HG03066 (cell line): ENCODE results near the gene IL1B.

Experiments used
- ATAC-seq: cut with Tn5 transposase; IDR thresholded peaks from one replicate; pipeline ENCODE4 v1.9.1; 2021; ENCODE audit warnings: low read depth; ENCODE audit not compliant: unreplicated experiment

The IL1B gene

DNA sequence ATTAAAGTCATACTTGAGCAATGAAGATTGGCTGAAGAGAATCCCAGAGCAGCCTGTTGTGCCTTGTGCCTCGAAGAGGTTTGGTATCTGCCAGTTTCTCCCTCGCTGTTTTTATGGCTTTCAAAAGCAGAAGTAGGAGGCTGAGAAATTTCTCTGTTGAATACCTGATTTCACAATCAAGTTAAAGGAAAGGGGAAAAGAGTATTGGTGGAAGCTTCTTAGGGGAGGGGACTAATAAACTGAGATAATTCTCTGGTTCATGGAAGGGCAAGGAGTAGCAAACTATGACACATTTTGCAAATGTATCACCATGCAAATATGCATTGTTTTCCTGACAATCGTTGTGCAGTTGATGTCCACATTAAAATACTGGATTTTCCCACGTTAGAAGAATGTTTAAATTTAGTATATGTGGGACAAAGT lies at the start of gene IL1B:
TSS of gene IL1B (minus strand) at position 85 of the 423 bp plus-strand sequence. CDS start 550 bp downstream, outside the sequence.
- ATAC-seq: no peak

GRCh38 chr2:112886291-112886690 lies 49.7 kb upstream of the IL1B start:
- ATAC-seq: no peak

- ATAC-seq: no peak
Observed at GRCh38 chr2:112885506-112885902, 48.9 kb upstream of the IL1B start.

GRCh38 chr2:112884869-112885505 lies 48.4 kb upstream of the IL1B start:
- no peak for ATAC-seq

- ATAC-seq: no peak
Observed at GRCh38 chr2:112883669-112884068, 47.1 kb upstream of the IL1B start.

GRCh38 chr2:112881217-112881985 lies 44.8 kb upstream of the IL1B start:
- ATAC-seq: no peak

DNA sequence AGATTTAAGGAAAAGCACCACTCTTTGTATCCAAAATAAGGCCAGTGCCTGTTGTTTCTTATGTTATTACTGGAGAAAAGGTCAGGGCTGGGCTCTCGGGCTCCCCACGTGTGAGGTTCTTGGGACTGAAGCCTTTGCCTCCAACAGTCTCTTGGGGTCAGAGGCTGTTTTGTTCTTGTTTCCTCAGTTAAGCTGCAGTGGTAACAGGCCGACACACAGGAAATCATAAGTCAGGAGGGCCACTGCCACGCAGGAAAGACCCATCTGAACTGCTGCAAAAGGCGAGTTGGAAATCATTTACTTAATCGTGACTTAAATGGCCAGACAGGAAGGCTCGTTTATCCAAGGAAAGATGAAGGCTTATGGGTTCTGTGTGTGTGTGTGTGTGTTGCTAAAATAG lies 44.1 kb upstream of the IL1B start:
- ATAC-seq: no peak

DNA sequence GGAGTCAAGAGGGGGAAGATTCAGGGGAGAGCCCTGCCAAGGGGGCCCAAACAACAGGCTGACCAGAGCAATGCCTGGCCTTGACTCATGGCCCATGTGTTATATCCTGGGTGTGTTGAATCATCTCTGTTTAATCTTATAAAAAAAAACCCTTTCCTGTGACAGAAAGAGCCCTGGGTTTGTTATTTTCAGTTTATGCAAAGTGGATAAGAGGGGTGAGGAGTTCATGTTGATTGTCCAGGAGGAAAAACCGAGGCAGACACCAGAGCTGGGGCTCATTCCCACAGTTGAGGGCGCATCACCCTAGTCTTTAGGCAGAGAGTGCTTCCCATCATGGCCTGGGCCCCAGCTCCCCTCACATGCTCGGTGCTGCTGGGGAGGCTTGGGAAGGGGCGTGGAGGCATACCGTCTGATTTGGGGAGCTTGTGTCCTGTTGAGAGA lies 43.5 kb upstream of the IL1B start:
- no peak for ATAC-seq

- no peak for ATAC-seq
Observed at GRCh38 chr2:112879491-112880041, 43.0 kb upstream of the IL1B start.

DNA sequence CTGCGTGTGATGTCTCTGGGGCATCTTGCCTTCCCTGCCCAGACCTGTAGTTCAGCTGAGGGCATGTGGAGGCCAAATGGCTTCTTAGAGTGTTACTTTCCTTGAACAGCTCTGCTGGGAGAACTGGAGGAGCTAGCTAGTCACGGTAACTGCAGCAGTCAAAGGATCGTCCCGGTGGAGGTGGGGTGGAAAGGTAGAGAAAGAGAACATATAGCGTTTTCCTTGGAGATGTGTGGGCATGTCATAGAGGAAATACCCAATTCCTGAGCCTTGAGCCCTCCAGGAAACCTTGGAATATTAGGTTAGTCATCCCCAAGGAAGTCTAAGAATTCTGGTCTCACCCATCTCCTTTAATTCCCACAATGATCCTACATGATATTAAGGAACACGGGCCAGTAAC lies 40.8 kb upstream of the IL1B start:
- ATAC-seq: no peak

- no peak for ATAC-seq
Observed at GRCh38 chr2:112876971-112877361, 40.4 kb upstream of the IL1B start.

DNA sequence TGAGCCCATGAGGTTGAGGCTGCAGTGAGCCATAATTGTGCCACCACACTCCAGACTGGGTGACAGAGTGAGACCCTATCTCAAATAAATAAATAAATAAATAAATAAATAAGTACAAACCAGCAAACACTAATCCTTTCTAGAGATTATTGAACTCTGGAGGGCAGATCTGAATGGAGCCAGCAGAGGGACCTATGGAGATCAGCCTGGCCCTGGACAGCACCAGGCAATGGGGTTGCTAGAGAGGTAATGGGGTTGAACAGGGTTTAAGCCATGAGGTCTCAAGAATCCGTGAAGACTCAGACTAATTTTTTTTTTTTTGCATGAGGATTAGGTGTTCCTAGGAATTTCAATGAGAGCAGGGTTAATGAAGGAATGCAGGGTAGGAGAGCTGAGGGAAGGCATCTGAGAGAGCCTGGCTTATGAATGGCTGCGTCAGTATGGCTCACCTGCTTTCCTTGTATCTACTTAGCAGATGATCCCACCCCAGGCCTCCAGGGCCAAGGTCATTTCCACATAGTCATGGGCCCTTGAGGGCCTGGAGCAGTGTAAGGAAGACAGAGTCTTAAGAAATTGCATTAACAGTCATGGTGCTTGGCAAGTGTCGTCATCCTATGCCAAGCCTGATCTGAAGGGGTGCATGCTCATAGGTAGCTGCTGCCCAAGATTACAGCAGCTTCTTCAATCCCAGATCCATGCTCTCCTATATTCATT lies 39.8 kb upstream of the IL1B start:
- ATAC-seq: no peak

GRCh38 chr2:112870841-112871835 lies 34.6 kb upstream of the IL1B start:
- no peak for ATAC-seq

GRCh38 chr2:112869258-112869842 lies 32.8 kb upstream of the IL1B start:
- ATAC-seq: no peak

DNA sequence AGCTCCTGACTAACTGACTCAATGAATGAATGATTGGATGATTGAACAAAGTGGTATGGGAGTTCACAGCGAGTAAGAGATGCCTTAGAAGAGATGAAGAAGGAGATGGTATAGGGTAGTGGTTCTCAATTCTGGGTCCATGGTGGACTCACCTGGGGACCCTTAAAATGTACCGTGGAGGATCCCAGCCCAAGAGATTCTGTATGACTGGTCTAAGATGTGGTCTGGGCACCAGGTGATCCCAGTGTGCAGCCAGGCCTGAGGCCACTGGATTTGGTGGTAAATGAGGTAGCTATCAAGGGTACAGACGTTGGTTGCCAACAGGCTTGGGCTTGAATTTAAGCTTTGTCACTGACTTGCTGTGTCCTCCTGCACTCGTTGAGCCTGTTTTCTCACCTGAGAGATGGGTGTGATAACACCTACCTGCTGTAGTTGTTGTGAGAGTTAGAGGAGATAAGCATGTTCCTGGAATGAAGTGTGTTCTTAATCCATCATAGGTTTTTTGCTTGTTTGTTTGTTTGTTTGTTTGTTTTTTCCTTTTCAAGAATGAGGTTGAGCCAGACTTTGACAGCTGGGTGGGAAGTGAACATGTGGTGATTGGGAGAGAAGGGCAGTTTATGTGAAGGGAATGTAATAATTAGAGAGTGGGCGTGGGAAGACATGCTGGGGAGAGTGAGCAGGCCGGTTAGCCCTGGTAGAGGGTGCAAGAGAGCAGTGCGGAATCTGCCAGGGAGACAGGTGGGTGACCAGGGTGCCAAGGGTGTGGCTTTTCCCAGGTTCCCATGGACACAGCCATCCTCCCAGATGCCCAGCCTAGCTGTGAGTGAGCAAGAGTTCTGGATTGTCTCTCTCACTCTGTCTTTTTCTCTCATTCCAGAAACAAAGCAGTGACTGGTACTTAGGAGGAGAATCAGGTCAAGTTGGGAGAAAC lies 31.4 kb upstream of the IL1B start:
- ATAC-seq: no peak

- no peak for ATAC-seq
Observed at GRCh38 chr2:112866128-112866835, 29.7 kb upstream of the IL1B start.

DNA sequence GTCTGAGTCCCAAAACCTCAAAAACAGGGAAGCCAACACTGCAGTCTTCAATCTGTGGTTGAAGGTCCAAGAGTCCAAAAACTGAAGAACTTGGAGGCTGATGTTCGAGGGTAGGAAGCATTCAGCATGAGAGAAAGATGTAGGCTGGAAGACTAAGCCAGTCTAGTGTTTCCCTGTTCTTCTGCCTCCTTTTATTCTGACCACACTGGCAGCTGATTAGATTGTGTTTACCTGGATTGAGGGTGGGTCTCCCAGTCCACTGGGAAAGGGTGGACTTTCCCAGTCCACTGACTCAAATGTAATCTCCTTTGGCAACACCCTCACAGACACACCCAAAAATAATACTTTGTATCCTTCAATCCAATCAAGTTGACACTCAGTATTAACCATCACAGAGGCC lies 27.5 kb upstream of the IL1B start:
- ATAC-seq: no peak
